Measurements from ENCODE around the gene NLGN1.

DNA sequence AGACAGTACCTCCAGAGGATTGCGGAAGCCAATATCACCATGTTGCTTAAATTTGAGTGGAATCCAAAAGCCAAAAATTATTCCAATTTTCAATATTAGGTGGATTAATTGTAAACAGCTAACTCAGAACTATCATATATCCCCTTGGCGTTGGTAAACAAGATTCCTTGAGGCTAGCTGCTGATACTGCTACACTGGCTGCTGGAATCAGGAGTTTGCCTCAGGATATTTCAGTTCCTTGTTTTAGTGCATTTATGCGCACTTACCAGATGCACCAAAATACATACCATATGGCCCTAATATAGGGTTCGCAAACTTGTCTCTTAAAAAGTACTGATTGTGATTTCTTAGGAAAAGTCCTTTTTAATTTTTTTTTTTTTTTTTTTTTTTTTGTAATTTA is 856.4 kb downstream of the NLGN1 start:
- TF ChIP-seq, protein P1, sequence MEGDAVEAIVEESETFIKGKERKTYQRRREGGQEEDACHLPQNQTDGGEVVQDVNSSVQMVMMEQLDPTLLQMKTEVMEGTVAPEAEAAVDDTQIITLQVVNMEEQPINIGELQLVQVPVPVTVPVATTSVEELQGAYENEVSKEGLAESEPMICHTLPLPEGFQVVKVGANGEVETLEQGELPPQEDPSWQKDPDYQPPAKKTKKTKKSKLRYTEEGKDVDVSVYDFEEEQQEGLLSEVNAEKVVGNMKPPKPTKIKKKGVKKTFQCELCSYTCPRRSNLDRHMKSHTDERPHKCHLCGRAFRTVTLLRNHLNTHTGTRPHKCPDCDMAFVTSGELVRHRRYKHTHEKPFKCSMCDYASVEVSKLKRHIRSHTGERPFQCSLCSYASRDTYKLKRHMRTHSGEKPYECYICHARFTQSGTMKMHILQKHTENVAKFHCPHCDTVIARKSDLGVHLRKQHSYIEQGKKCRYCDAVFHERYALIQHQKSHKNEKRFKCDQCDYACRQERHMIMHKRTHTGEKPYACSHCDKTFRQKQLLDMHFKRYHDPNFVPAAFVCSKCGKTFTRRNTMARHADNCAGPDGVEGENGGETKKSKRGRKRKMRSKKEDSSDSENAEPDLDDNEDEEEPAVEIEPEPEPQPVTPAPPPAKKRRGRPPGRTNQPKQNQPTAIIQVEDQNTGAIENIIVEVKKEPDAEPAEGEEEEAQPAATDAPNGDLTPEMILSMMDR (IDR thresholded peaks at IDR 0.05) = no peak
- TF ChIP-seq POLR2AphosphoS5 (IDR thresholded peaks at IDR 0.05) (no peak), POLR2A (IDR thresholded peaks at IDR 0.05) (no peak)

Data from suprapubic skin (tissue), 4 donors.